GM19452 (cell line): ENCODE data around the gene CHST9.
"Not testable (repeated sequence)": the region's sequence is repeated elsewhere in the genome, so short reads cannot be mapped to it uniquely, and the experiment has no call there.

Experiments used
- ATAC-seq: cut with Tn5 transposase; IDR thresholded peaks from one replicate; pipeline ENCODE4 v1.9.1; 2021; ENCODE audit not compliant: unreplicated experiment

Gene CHST9

GRCh38 chr18:26940744-26941398, 244.2 kb downstream of the CHST9 start:
- ATAC-seq = no peak

DNA sequence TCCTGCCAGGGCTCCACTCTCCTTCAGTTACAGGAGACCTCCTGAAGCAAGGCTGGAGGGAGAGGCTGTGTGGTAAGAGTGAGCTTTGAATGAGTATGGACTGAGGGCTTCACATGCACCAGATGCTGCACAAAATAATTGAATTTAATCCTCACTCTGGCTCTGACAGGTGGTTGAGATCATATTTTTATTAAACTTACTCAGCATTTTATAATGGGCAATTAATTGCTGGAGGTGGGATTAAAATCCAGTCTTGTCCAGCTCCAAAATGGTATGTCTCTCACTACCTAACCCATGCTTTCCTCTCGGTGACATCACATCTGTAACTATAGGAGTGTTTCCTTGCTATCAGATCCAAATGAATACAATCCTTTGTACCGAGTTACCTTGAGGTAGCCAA, 253.4 kb downstream of the CHST9 start:
- ATAC-seq = no peak

DNA sequence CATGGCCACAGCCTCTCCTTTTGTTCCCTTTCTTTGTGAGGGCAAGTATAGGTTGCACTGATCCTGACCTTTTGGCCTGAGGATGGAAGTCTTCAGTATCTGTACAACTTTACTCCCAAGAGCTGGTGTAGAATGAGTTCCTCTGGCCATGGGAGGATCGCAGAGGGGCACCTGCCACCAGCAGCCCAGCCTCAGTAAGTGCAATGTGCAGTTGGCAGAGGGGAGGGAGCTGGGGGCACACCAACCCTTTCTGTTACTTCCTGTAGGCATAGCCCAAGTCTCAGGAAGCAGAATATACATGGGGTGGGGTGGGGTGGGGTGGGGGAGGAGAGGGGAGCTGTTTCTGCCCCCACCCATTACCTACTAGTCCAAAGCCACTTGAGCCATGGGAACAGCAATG, 254.5 kb downstream of the CHST9 start:
- no peak for ATAC-seq

DNA sequence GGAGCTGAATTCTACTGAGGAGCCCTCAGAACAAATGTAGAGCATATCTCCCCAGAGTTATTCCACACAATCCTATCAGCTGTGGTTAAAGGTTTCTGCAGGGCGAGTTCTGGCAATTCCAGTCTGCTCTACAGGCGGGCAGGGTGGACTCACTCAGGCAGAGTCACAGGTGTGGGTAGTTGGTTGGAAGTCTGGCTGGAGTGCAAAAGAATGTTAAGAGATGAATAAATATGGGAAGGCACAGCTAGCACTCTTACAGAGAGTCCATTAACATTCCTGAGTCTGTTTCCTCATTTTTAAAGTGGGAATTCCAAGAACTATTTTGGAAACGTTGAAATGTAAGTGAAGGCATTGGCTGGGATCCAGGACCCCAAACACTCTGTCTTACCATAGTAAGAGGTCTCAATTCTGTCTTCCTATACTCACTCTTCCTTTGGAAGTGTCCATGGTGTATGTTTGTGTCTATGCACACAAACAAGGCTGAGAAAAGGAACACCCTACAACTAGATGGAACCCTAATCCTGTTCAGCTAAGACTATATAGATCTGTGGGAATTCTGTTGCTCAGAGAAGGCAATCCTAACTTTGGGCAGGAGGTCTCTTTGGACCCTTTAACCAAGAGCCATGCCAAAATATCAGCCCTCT, 256.3 kb downstream of the CHST9 start:
- ATAC-seq = no peak

DNA sequence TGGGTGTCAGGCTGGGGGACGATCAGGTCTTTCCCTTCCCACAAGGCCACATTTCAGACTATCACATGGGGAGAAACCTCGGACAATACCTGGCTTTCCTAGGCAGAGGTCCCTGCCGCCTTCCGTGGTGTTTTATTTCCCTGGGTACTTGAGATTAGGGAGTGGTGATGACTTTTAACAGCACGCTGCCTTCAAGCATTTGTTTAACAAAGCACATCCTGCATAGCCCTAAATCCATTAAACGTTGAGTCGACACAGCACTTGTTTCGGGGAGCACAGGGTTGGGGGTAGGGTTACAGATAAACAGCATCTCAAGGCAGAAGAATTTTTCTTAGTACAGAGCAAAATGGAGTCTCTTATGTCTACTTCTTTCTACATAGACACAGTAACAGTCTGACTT, 257.3 kb downstream of the CHST9 start:
- not testable (repeated sequence) for ATAC-seq

- ATAC-seq = no peak
Observed at GRCh38 chr18:26926066-26926675, 258.9 kb downstream of the CHST9 start.

- no peak for ATAC-seq
Observed at GRCh38 chr18:26925313-26925712, 259.8 kb downstream of the CHST9 start.

GRCh38 chr18:26922313-26922712, 262.8 kb downstream of the CHST9 start:
- ATAC-seq = no peak

- no peak for ATAC-seq
Observed at GRCh38 chr18:26920644-26921043, 264.5 kb downstream of the CHST9 start.

DNA sequence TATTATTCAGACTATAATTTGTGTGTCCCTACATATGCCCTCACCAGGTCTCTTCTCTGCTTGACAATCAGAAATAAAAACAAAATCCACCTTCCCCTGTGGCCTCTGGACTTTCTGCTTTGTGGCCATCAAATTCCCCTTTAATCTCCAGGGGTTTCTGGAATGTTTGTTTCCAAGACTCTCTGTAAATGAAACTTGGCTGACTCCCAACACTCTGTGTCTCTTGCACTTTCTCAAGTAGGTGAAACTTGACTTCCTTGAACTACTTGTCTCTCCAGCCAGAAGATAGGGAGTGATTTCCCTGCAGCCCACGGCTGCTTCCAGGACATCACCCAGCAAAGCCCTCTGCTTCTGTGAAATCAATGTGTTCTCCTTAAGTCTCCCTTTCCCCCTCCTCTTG, 265.5 kb downstream of the CHST9 start:
- no peak for ATAC-seq

- no peak for ATAC-seq
Observed at GRCh38 chr18:26919201-26919600, 265.9 kb downstream of the CHST9 start.

GRCh38 chr18:26911840-26912239, 273.3 kb downstream of the CHST9 start:
- no peak for ATAC-seq

- ATAC-seq = no peak
Observed at GRCh38 chr18:26909599-26910290, 275.4 kb downstream of the CHST9 start.

DNA sequence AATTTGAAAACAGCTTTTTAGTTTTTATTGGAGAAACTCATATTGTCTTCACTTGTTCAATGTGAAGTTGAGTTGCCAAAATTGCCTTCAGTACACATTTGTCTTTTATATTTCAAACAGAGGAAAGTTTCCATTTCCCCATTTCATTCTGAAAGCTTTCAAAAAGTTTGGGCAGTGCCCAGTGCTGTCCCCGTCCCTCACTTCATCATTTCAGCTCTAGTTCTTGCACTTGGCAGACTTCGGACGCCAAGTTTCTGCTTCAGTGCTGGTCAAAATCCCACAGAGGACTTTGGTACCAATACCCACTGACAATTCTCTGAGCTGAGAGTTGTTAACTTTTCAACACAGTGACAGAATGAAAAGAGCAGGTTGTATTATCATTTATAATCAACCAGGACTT, 276.2 kb downstream of the CHST9 start:
- ATAC-seq = no peak

GRCh38 chr18:26902291-26902690, 282.8 kb downstream of the CHST9 start:
- ATAC-seq = no peak

- ATAC-seq = no peak
Observed at GRCh38 chr18:26901020-26901419, 284.1 kb downstream of the CHST9 start.

GRCh38 chr18:26894426-26894825, 290.7 kb downstream of the CHST9 start:
- ATAC-seq = no peak

DNA sequence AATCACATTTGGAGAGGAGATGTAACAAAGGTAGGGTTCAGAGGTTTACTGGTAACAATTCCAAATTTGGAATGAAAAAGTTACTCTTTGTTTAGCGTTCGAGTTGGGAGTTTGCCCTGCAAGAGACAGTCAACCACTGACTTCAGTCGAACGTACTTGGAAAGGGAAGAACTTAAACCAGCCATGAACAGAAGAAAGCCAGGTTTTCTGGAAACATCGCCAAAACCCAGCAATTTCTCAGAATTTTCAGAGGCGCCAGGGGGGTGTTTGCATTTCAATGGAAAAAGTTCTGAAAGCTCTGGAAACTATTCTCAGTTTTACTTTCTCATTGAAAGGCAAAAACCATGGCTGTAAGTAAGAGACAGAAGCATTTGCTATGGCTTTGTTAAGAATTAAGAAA, 291.1 kb downstream of the CHST9 start:
- ATAC-seq = no peak

- no peak for ATAC-seq
Observed at GRCh38 chr18:26888259-26888658, 296.8 kb downstream of the CHST9 start.

DNA sequence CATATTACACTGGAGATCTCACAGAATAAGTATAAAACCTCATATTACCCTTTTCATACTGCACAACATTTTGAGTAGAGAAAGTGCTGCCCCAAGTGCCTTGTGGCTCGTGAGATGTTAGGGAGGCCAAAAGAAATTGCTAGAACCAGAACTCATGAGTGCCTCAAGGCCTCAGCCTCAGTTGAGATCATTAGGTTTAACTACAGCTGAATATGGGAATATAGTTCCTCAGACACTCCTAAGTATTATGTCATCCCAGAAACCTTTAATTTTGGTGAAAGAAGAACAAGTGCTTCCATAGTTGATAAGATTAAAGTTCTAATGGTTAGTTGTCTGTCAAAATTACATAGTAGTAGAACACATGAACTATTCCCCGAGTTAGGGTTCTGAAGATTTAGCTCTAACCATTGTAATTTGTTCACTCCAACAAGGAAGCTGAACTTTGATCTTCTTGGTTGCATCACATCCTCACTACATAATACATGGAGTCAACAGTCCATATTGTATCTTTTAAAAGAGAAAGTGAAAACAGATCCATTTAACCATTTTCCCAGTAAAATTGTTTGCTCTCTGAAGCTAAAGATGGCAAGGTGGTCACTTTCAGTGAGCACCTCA, 310.0 kb downstream of the CHST9 start:
- ATAC-seq = no peak

GRCh38 chr18:26874283-26874682, 310.8 kb downstream of the CHST9 start:
- no peak for ATAC-seq
